Panc1 (cell line): ENCODE data around the gene NT5C2.

Experiments
- POLR2AphosphoS5 ChIP-seq: IDR thresholded peaks from 2 replicates; pipeline ENCODE4 v1.6.1; 2012; ENCODE audit warnings: mild to moderate bottlenecking, low read depth, low read length, moderate library complexity
- REST ChIP-seq, 2 experiments: IDR thresholded peaks; 2 replicates each; pipeline ENCODE4 v1.6.1; 2011 to 2012; ENCODE audit warnings: low read depth in 2 of 2, control low read depth in 1 of 2, low read length in 1 of 2, mild to moderate bottlenecking in 1 of 2, moderate library complexity in 1 of 2; ENCODE audit not compliant: insufficient read depth in 1 of 2
- TF ChIP-seq, protein P1 (sequence below): fragments of 450-650 bp; IDR thresholded peaks from 2 replicates; pipeline ENCODE4 v1.5.1; 2017; ENCODE audit warnings: mild to moderate bottlenecking

DNA sequence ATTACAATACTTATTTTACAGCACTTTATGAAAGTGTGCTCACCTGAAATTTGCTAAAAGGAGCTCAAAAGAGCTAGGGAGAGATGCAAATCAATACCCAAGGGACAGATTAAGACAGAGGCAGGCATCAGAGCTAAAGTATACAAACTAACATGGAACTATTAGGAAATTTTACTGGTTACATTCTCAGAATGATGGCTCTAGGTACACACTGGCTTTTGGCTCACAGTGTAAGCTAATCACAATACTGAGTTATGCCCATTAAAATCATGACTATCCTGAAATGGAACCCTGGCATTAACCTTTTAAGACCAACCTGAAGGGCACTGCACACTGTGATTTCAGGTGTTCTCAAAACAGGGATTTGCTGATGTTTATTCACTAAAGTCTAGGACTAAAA is 98.1 kb downstream of the NT5C2 start:
- TF ChIP-seq, protein P1, sequence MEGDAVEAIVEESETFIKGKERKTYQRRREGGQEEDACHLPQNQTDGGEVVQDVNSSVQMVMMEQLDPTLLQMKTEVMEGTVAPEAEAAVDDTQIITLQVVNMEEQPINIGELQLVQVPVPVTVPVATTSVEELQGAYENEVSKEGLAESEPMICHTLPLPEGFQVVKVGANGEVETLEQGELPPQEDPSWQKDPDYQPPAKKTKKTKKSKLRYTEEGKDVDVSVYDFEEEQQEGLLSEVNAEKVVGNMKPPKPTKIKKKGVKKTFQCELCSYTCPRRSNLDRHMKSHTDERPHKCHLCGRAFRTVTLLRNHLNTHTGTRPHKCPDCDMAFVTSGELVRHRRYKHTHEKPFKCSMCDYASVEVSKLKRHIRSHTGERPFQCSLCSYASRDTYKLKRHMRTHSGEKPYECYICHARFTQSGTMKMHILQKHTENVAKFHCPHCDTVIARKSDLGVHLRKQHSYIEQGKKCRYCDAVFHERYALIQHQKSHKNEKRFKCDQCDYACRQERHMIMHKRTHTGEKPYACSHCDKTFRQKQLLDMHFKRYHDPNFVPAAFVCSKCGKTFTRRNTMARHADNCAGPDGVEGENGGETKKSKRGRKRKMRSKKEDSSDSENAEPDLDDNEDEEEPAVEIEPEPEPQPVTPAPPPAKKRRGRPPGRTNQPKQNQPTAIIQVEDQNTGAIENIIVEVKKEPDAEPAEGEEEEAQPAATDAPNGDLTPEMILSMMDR, result no peak
- TF ChIP-seq REST (IDR thresholded peaks at IDR 0.05; ENCODE audit: insufficient read depth in 1 of 2, low read depth in 2 of 2, low read length in 1 of 2), result no peak
- no peak for TF ChIP-seq POLR2AphosphoS5
